ENCODE data around the gene PHACTR2.

GRCh38 chr6:143822584-143823024, 144.8 kb downstream of the PHACTR2 start:
- TF ChIP-seq YY1 (IDR thresholded peaks at IDR 0.05; ENCODE audit: low read depth) (no peak), EP300 (IDR thresholded peaks at IDR 0.05; ENCODE audit: borderline replicate concordance) (no peak), TAF1 (IDR thresholded peaks at IDR 0.05; ENCODE audit: low read depth) (no peak), RAD21 (IDR thresholded peaks at IDR 0.05; ENCODE audit: low read depth) (no peak), MAX (IDR thresholded peaks at IDR 0.05) (no peak), REST (IDR thresholded peaks at IDR 0.05; ENCODE audit: low read depth) (no peak), CREB1 (IDR thresholded peaks at IDR 0.05; ENCODE audit: low read depth) (no peak), EGR1 (IDR thresholded peaks at IDR 0.05) (no peak), USF1 (IDR thresholded peaks at IDR 0.05) (no peak), CEBPB (IDR thresholded peaks at IDR 0.05) (no peak)

Data from Ishikawa (cell line).